ENCODE results near the gene ESRRB. TPM values are rescaled to one million over a fixed set of nuclear protein-coding genes. Genes with fewer than 3 reads are reported as not detected.

ESRRB gene
- total RNA-seq, 1 donor from 2014 or later: 0.74 TPM

GRCh38 chr14:76390621-76391020 lies 14.7 kb downstream of the ESRRB start:
- Histone ChIP-seq H3K27ac (no peak overlapping the region), H3K9me3 (no peaks in the 10 kb centered on the region), H3K36me3 (no peaks in the 10 kb centered on the region), H3K4me1 (no peaks in the 10 kb centered on the region), H3K27me3 (peaks cover 5% of the 10 kb centered on the region), H3K4me3 (no peak overlapping the region)
- no peak for TF ChIP-seq CTCF (IDR thresholded peaks at IDR 0.05)
- TF ChIP-seq POLR2A (IDR thresholded peaks at IDR 0.05): no peak
- no peak for TF ChIP-seq POLR2AphosphoS5 (IDR thresholded peaks at IDR 0.05; ENCODE audit: insufficient read depth in 1 of 2, low read depth in 1 of 2)
- DNase-seq (ENCODE audit: extremely low spot score in 2 of 2): no peak
- intact Hi-C loops (cut with DNase I): no loop called here

- no peaks in the 10 kb centered on the region for H3K4me1 ChIP-seq
- DNase-seq (ENCODE audit: extremely low spot score in 2 of 2): no peak
- no peak overlapping the region for H3K27ac ChIP-seq
- H3K27me3 ChIP-seq: peaks cover 2% of the 10 kb centered on the region
- no peak overlapping the region for H3K4me3 ChIP-seq
- H3K9me3 ChIP-seq: no peaks in the 10 kb centered on the region
- no peaks in the 10 kb centered on the region for H3K36me3 ChIP-seq
- intact Hi-C loops (cut with DNase I): no loop called here
- TF ChIP-seq POLR2AphosphoS5 (IDR thresholded peaks at IDR 0.05; ENCODE audit: insufficient read depth in 1 of 2, low read depth in 1 of 2) (no peak), CTCF (IDR thresholded peaks at IDR 0.05) (no peak), POLR2A (IDR thresholded peaks at IDR 0.05) (no peak)
These were observed 16.2 kb downstream of the ESRRB start for GRCh38 chr14:76391981-76392690.

GRCh38 chr14:76394569-76394968 lies 18.6 kb downstream of the ESRRB start:
- no peaks in the 10 kb centered on the region for H3K36me3 ChIP-seq
- no peak overlapping the region for H3K27ac ChIP-seq
- no peaks in the 10 kb centered on the region for H3K4me1 ChIP-seq
- no peak for DNase-seq (ENCODE audit: extremely low spot score in 2 of 2)
- H3K9me3 ChIP-seq: no peaks in the 10 kb centered on the region
- no peaks in the 10 kb centered on the region for H3K27me3 ChIP-seq
- TF ChIP-seq POLR2A (IDR thresholded peaks at IDR 0.05) (no peak), POLR2AphosphoS5 (IDR thresholded peaks at IDR 0.05; ENCODE audit: insufficient read depth in 1 of 2, low read depth in 1 of 2) (no peak), CTCF (IDR thresholded peaks at IDR 0.05) (no peak)
- H3K4me3 ChIP-seq: no peak overlapping the region
- intact Hi-C loops (cut with DNase I): loop anchor here (2.0 kb wide), 1 partner anchor 32 kb away; no protein-coding TSS in a partner anchor

GRCh38 chr14:76395161-76395560 lies 19.2 kb downstream of the ESRRB start:
- H3K36me3 ChIP-seq: no peaks in the 10 kb centered on the region
- H3K4me3 ChIP-seq: no peak overlapping the region
- H3K27me3 ChIP-seq: no peaks in the 10 kb centered on the region
- no peak for TF ChIP-seq POLR2A (IDR thresholded peaks at IDR 0.05)
- TF ChIP-seq CTCF (IDR thresholded peaks at IDR 0.05): no peak
- no peak for TF ChIP-seq POLR2AphosphoS5 (IDR thresholded peaks at IDR 0.05; ENCODE audit: insufficient read depth in 1 of 2, low read depth in 1 of 2)
- DNase-seq (ENCODE audit: extremely low spot score in 2 of 2): no peak
- no peaks in the 10 kb centered on the region for H3K4me1 ChIP-seq
- H3K9me3 ChIP-seq: no peaks in the 10 kb centered on the region
- intact Hi-C loops (cut with DNase I): loop anchor here (2.0 kb wide), 1 partner anchor 32 kb away; no protein-coding TSS in a partner anchor
- H3K27ac ChIP-seq: no peak overlapping the region

GRCh38 chr14:76396714-76397187 lies 20.8 kb downstream of the ESRRB start:
- no peak for DNase-seq (ENCODE audit: extremely low spot score in 2 of 2)

More at GRCh38 chr14:76396714-76397187, 20.8 kb downstream of the ESRRB start:
- H3K27ac ChIP-seq: no peak overlapping the region
- H3K36me3 ChIP-seq: no peaks in the 10 kb centered on the region
- no peak for TF ChIP-seq POLR2AphosphoS5 (IDR thresholded peaks at IDR 0.05; ENCODE audit: insufficient read depth in 1 of 2, low read depth in 1 of 2)
- no peak for TF ChIP-seq POLR2A (IDR thresholded peaks at IDR 0.05)
- no peak for TF ChIP-seq CTCF (IDR thresholded peaks at IDR 0.05)
- H3K9me3 ChIP-seq: no peaks in the 10 kb centered on the region
- H3K27me3 ChIP-seq: no peaks in the 10 kb centered on the region
- H3K4me1 ChIP-seq: no peaks in the 10 kb centered on the region
- H3K4me3 ChIP-seq: no peak overlapping the region
- intact Hi-C loops (cut with DNase I): no loop called here

Measured in vagina (tissue), 2 donors.